ENCODE results near the gene YBX3. TPM values are rescaled to one million over a fixed set of nuclear protein-coding genes. Genes with fewer than 3 reads are reported as not detected.

Gene YBX3
- total and polyA plus RNA-seq, 8 donors: 241 to 444 (median 338) TPM

DNA sequence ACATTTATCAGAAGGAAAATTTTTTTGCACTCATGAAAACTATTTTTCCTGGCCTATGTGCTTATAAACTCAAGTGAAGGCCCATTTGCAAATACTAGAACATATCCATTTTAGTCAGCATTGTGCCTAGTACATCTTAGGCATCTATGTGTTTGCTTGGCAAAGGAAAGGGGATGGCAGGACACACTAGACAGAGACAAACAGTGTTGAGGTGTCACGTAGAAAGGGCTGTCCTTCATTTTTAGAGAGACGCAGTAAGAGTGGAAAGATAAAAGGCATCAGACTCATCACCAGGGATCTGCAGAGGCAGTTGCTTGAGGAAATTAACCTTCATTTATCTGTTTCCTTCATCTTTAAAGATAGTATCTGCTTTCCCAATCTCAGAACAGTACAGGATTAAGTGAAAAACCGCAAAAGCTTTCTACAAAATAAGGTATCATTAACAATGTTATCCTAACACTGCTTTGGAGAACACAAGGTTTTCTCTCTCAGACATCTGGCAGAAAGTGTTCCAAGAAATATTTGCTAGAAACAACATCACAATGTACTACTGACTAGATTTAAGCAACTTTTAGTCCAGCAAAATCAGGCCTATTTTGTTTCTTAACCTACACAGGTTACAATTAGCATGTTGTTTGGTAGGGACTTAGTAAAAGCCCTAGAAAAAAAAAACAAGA, 2.0 kb downstream of the YBX3 start:
- H3K4me1 ChIP-seq: peaks cover 20 to 48% (median 34%) of the 10 kb centered on the region in 3 donors
- FAIRE-seq (no peak), ATAC-seq (no peak), DNase-seq (no peak)
- intact Hi-C loops (cut with DNase I): no loop called here
- no peaks in the 10 kb centered on the region for H3K27me3 ChIP-seq
- peak overlapping the region; percentile 80 to 93 (median 84) for H3K4me3 ChIP-seq
- H3K9me3 ChIP-seq: no peaks in the 10 kb centered on the region
- H3K36me3 ChIP-seq: no peaks in the 10 kb centered on the region
- TF ChIP-seq, protein P1, sequence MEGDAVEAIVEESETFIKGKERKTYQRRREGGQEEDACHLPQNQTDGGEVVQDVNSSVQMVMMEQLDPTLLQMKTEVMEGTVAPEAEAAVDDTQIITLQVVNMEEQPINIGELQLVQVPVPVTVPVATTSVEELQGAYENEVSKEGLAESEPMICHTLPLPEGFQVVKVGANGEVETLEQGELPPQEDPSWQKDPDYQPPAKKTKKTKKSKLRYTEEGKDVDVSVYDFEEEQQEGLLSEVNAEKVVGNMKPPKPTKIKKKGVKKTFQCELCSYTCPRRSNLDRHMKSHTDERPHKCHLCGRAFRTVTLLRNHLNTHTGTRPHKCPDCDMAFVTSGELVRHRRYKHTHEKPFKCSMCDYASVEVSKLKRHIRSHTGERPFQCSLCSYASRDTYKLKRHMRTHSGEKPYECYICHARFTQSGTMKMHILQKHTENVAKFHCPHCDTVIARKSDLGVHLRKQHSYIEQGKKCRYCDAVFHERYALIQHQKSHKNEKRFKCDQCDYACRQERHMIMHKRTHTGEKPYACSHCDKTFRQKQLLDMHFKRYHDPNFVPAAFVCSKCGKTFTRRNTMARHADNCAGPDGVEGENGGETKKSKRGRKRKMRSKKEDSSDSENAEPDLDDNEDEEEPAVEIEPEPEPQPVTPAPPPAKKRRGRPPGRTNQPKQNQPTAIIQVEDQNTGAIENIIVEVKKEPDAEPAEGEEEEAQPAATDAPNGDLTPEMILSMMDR (IDR thresholded peaks at IDR 0.05): no peak
- H3K27ac ChIP-seq: peak overlapping the region; percentile 95 to 98 (median 98)
- WGBS, 2 donors: 13 to 19% methylated on average over 3 of the region's 3 CpGs

DNA sequence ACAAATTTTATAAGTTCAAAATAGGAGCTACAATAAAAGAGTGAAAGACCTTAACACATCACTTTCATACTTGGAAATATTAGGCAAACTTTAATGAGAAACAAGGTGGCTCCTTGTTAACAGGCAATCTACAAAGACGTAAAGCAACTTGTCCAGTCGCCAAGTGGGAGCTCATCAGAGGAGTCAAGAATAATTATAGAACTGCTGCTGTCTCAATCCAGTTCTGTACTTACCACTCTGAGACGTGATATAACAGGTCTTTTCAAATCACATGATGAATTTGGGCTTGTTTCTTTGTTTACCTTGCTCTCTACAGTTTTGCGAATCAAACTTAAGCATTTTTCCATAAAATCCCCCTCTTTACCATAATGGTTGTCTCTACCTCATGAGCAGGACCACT, 3.6 kb downstream of the YBX3 start:
- intact Hi-C loops (cut with DNase I): no loop called here
- TF ChIP-seq, protein P1 (IDR thresholded peaks at IDR 0.05): no peak
- Histone ChIP-seq H3K27ac (no peak overlapping the region), H3K9me3 (no peaks in the 10 kb centered on the region), H3K4me1 (peaks cover 16 to 42% (median 32%) of the 10 kb centered on the region in 3 donors), H3K27me3 (no peaks in the 10 kb centered on the region), H3K4me3 (peak overlapping the region in 2 of 4 donors; percentile 7 to 80), H3K36me3 (peaks cover 1 to 11% (median 9%) of the 10 kb centered on the region in 3 donors)
- DNase-seq (no peak), ATAC-seq (no peak), FAIRE-seq (no peak)
- WGBS, 2 donors: 29 to 41% methylated on average over 4 of the region's 4 CpGs

DNA sequence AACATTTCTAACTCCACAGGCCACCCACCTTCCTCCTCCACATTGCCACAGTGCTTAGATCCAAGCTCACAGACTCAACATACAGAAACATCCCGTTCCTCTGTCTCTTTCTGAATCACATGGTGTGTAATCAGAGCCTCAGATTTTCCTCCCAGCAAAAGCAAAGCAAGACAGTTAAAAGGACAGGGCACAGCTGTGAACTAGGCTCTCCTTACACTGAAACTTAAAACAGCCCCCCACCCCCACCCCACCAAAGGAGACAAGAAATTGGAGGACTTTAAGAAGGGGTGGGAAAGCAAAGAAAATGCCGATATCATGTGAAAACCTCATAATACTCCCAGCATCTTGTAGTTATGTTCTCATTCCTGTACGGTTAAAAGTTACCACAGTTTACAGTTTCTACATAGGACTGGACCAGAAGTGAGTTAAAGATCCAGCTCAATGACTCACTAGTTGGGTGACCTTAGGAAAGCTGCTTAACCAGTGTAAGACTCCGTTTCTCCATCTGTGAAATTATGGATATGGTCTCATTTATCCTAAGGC, 4.8 kb downstream of the YBX3 start:
- FAIRE-seq (no peak), DNase-seq (no peak), ATAC-seq (no peak)
- intact Hi-C loops (cut with DNase I): no loop called here
- Histone ChIP-seq H3K4me1 (peaks cover 13 to 37% (median 30%) of the 10 kb centered on the region in 3 donors), H3K27me3 (no peaks in the 10 kb centered on the region), H3K27ac (peak overlapping the region in 1 of 4 donors; percentile 6), H3K4me3 (peak overlapping the region in 2 of 4 donors; percentile 7 to 80), H3K9me3 (no peaks in the 10 kb centered on the region), H3K36me3 (peaks cover 8 to 22% (median 14%) of the 10 kb centered on the region in 3 donors)
- TF ChIP-seq, protein P1 (IDR thresholded peaks at IDR 0.05): no peak
- 38 to 41% methylated on average over 4 of the region's 4 CpGs for WGBS, 2 donors

DNA sequence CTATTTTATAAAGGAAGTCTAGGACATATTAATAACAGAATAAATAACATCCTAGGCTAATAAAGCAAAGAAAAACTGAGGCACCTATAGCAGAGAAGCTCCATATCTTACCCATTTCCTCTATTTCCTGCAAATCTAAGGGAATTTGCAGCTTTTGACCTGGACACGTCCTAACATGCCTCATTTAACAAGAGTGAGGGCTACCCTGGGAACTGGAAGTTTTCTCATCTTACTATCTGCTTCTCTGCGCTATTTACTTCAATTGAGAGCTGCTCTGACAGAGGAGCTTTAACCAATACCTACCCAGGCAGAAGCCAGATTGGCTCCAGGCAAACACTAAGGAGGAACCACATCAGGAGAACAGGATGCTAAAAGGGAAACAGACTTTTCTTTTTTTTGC, 5.7 kb downstream of the YBX3 start:
- TF ChIP-seq, protein P1 (IDR thresholded peaks at IDR 0.05): no peak
- peaks cover 13 to 32% (median 23%) of the 10 kb centered on the region in 3 donors for H3K36me3 ChIP-seq
- WGBS, 2 donors: 43 to 49% methylated on average over 2 of the region's 2 CpGs
- peak overlapping the region in 3 of 4 donors; percentile 1 to 59 (median 53) for H3K27ac ChIP-seq
- H3K4me3 ChIP-seq: peak overlapping the region in 1 of 4 donors; percentile 80
- peaks cover 13 to 37% (median 30%) of the 10 kb centered on the region in 3 donors for H3K4me1 ChIP-seq
- no peaks in the 10 kb centered on the region for H3K27me3 ChIP-seq
- ATAC-seq: no peak
- no peak for DNase-seq
- intact Hi-C loops (cut with DNase I): no loop called here
- no peak for FAIRE-seq
- no peaks in the 10 kb centered on the region for H3K9me3 ChIP-seq

All from pancreas (tissue), 10 donors.